Endodermal cell (in vitro differentiated cells): ENCODE data around the gene C19orf85. TPM values are rescaled to one million over a fixed set of nuclear protein-coding genes. Genes with fewer than 3 reads are reported as not detected.
"Not testable (repeated sequence)": the region's sequence is repeated elsewhere in the genome, so short reads cannot be mapped to it uniquely, and the experiment has no call there.

ENCODE experiments used
- DNase-seq: peaks from one replicate; pipeline ENCODE4 v3.0.0-alpha.2; 2017
- H3K27ac ChIP-seq: 2 replicates; pipeline ENCODE4 v1.5.1; 2013; ENCODE audit warnings: mild to moderate bottlenecking, low read depth, low read length, moderate library complexity
- H3K27me3 ChIP-seq: 2 replicates; pipeline ENCODE4 v1.6.1; 2013; ENCODE audit warnings: mild to moderate bottlenecking, low read length, moderate library complexity; ENCODE audit not compliant: insufficient read depth, control insufficient read depth, poor library complexity, severe bottlenecking
- H3K36me3 ChIP-seq: 2 replicates; pipeline ENCODE4 v1.7.0; 2013; ENCODE audit warnings: mild to moderate bottlenecking, low read length, moderate library complexity; ENCODE audit not compliant: control insufficient read depth, insufficient read depth
- H3K4me1 ChIP-seq: one replicate; pipeline ENCODE4 v1.7.0; 2013; ENCODE audit warnings: low read length; ENCODE audit not compliant: control insufficient read depth, insufficient read depth
- H3K4me3 ChIP-seq: 2 replicates; pipeline ENCODE4 v1.5.1; 2013; ENCODE audit warnings: mild to moderate bottlenecking, low read length, moderate library complexity
- H3K9ac ChIP-seq: 2 replicates; pipeline ENCODE4 v1.6.1; 2013; ENCODE audit warnings: mild to moderate bottlenecking, low read length, moderate library complexity; ENCODE audit not compliant: poor library complexity, severe bottlenecking; ENCODE audit errors: extremely low read depth
- H3K9me3 ChIP-seq: 2 replicates; pipeline ENCODE4 v1.6.1; 2013; ENCODE audit warnings: mild to moderate bottlenecking, low read length, moderate library complexity; ENCODE audit not compliant: control insufficient read depth
- H3K27ac Mint-ChIP-seq: 2 replicates; pipeline ENCODE4 v1.8.0; 2020; ENCODE audit warnings: mixed read lengths
- H3K27me3 Mint-ChIP-seq: 2 replicates; pipeline ENCODE4 v1.8.0; 2021; ENCODE audit warnings: mild to moderate bottlenecking, mixed read lengths; ENCODE audit not compliant: insufficient read depth
- H3K36me3 Mint-ChIP-seq: 2 replicates; pipeline ENCODE4 v1.8.0; 2020; ENCODE audit warnings: low read depth, mixed read lengths
- H3K4me1 Mint-ChIP-seq: 2 replicates; pipeline ENCODE4 v1.8.0; 2020; ENCODE audit warnings: mixed read lengths
- H3K4me3 Mint-ChIP-seq: 2 replicates; pipeline ENCODE4 v1.8.0; 2020; ENCODE audit warnings: mild to moderate bottlenecking, moderate library complexity, mixed read lengths
- H3K9me3 Mint-ChIP-seq: 2 replicates; pipeline ENCODE4 v1.8.0; 2020; ENCODE audit warnings: mild to moderate bottlenecking, mixed read lengths
- WGBS, 2 experiments: methylation state at CpG; one replicate each; pipeline versions ENCODE4 v1.1.5 to v1.1.7; 2013; ENCODE audit warnings: missing lambda C conversion rate in 2 of 2, mixed read lengths in 1 of 2; ENCODE audit not compliant: insufficient coverage in 1 of 2, insufficient read length in 1 of 2; 5-methylcytosine and 5-hydroxymethylcytosine counted together
- total RNA-seq, 2 donors: library from RNA; stranded (reverse); fragmentation: NEBNext Ultra II Directional in 1 of 2; extraction: Animal tissue kit (Norgen Biotek cat#: 25700) in 1 of 2; gene quantifications; 2 replicates in 1 of 2; 3 replicates in 1 of 2; pipeline ENCODE4 v1.2.1, GENCODE V29; 2021
- TF ChIP-seq, protein P1 (sequence below): fragments of 200-600 bp; sonication (generic); conservative IDR thresholded peaks from 2 replicates; pipeline ENCODE4 v1.5.0; 2021; ENCODE audit warnings: antibody characterized with exemption, mild to moderate bottlenecking

Gene C19orf85
- total RNA-seq, 2 donors from 2014 or later = 0.62 to 2.3 TPM

DNA sequence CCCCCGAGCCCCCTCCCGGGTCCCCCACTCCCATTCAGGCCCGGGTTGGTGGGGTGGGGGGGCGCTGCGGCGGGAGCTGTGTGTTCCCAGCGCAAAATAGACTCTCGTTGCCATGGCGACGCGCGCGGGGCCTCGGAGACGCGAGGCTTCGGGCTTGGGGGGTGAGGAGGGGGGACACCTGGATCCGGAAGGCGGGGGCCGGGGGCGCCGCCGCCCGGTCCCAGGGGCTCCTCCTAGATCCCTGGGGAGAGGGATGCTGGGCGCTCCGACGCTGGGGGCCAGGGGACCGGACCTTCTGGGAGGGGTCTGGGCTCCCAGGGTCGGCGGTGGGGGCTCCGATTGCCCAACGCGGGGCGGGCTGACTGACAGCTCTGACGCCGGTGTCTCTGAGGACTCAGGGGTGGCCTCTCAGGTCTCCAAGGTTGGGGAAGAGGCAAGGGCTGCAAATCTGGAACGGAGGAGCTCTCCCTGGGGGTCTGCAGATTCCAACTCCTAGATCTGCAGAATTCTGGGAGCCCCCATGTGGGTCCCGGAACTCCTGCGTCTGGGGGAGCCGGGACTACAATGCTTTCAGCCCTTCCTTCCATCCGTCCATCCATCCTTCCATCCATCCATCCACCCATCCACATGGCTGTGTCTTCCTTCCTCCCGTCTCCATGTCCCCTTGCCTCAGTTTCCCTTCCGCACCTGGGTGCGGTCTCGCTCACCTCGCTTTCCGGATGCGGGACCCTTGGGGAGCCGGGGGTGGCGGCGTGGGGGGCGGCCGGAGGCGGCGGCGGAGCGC lies 12.4 kb downstream of the C19orf85 start:
- H3K9ac ChIP-seq = no peak overlapping the region
- 8 to 9% methylated on average over 12 to 57 of the region's 57 CpGs for WGBS, 2 experiments
- Mint-ChIP-seq H3K4me1 (peaks cover 3% of the 10 kb centered on the region), H3K27ac (no peak overlapping the region), H3K4me3 (peak overlapping the region; percentile 46), H3K27me3 (peaks cover 35% of the 10 kb centered on the region), H3K9me3 (no peaks in the 10 kb centered on the region), H3K36me3 (peaks cover 20% of the 10 kb centered on the region)
- H3K4me3 ChIP-seq = no peak overlapping the region
- peaks cover 63% of the 10 kb centered on the region for H3K27me3 ChIP-seq
- H3K36me3 ChIP-seq = no peaks in the 10 kb centered on the region
- TF ChIP-seq, protein P1, sequence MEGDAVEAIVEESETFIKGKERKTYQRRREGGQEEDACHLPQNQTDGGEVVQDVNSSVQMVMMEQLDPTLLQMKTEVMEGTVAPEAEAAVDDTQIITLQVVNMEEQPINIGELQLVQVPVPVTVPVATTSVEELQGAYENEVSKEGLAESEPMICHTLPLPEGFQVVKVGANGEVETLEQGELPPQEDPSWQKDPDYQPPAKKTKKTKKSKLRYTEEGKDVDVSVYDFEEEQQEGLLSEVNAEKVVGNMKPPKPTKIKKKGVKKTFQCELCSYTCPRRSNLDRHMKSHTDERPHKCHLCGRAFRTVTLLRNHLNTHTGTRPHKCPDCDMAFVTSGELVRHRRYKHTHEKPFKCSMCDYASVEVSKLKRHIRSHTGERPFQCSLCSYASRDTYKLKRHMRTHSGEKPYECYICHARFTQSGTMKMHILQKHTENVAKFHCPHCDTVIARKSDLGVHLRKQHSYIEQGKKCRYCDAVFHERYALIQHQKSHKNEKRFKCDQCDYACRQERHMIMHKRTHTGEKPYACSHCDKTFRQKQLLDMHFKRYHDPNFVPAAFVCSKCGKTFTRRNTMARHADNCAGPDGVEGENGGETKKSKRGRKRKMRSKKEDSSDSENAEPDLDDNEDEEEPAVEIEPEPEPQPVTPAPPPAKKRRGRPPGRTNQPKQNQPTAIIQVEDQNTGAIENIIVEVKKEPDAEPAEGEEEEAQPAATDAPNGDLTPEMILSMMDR = no peak
- no peak overlapping the region for H3K27ac ChIP-seq
- H3K4me1 ChIP-seq = no peaks in the 10 kb centered on the region
- H3K9me3 ChIP-seq = no peaks in the 10 kb centered on the region
- DNase-seq = no peak

DNA sequence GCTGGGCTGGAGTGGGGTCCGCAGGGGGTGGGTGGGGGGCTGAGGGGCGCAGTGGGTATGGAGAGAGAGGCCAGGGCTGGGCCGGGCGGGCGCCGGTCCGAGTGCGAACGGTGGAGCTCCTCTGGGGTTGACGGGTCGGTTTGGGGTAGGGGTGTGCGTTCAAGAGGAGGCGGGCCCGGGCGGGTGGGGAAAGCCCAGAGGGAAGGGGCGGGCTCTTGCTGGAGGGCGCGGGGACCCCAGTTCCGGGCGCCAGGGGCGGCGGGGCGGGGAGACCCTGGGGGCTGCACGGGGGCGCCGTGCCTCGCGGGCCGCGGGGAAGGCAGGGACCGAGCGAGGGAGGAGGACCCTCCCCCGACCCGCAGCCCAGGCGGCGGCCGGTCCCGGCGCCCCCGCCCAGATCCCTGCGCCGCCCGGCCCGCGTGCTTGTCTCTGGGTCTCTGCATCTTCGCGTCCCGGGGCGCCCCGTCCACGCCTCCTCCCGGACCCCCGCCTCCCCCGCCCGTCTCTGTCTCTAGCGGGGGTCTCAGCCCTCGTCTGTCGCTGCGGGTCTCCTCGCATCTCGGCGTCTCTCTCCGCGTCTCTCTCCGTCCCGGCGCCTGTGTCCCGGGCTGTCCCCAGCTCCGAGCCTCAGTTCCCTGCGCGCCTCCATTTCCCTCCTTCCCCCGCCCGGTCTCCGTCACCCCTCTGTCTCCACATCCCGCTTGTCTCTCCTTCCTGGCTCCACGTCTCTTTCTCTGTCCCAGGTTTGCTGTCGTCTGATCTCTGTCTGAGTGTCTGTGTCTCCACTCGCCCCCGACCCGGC lies 13.2 kb downstream of the C19orf85 start:
- Histone ChIP-seq H3K36me3 (no peaks in the 10 kb centered on the region), H3K4me1 (no peaks in the 10 kb centered on the region), H3K27ac (no peak overlapping the region), H3K9me3 (no peaks in the 10 kb centered on the region), H3K4me3 (no peak overlapping the region), H3K27me3 (peaks cover 71% of the 10 kb centered on the region), H3K9ac (no peak overlapping the region)
- H3K4me3 Mint-ChIP-seq = peak overlapping the region; percentile 46
- H3K36me3 Mint-ChIP-seq = peaks cover 14% of the 10 kb centered on the region
- WGBS, 2 experiments = 1 to 2% methylated on average over 24 to 77 of the region's 80 CpGs
- H3K27ac Mint-ChIP-seq = no peak overlapping the region
- peaks cover 35% of the 10 kb centered on the region for H3K27me3 Mint-ChIP-seq
- H3K9me3 Mint-ChIP-seq = no peaks in the 10 kb centered on the region
- TF ChIP-seq, protein P1 = no peak
- peaks cover 3% of the 10 kb centered on the region for H3K4me1 Mint-ChIP-seq
- DNase-seq = peak; percentile 67

DNA sequence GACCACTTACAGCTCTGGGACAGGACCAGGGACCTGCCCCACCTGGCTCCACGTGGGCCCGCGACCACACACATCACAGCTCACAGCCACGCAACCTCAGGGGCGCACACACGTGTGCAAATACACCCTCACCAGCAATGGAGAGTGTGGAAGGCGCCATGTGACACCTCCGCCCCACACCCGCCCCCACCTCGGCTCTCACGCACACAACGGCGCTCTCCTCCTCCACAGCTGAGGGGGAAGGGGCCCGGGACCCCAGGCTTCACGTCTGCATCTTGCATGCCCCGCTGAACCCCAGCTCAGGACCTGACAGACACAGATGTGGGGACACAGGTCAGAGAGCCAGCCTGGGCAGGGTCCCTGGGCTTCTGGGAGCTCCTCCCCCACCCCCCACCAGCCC lies 15.1 kb downstream of the C19orf85 start:
- Mint-ChIP-seq H3K4me1 (peaks cover 3% of the 10 kb centered on the region), H3K9me3 (no peaks in the 10 kb centered on the region), H3K27ac (no peak overlapping the region), H3K36me3 (no peaks in the 10 kb centered on the region), H3K4me3 (no peak overlapping the region), H3K27me3 (peaks cover 34% of the 10 kb centered on the region)
- Histone ChIP-seq H3K9ac (no peak overlapping the region), H3K27me3 (peaks cover 90% of the 10 kb centered on the region), H3K4me1 (no peaks in the 10 kb centered on the region), H3K27ac (no peak overlapping the region), H3K4me3 (no peak overlapping the region), H3K36me3 (no peaks in the 10 kb centered on the region), H3K9me3 (no peaks in the 10 kb centered on the region)
- WGBS, 2 experiments = 50 to 100% methylated on average over 1 to 16 of the region's 16 CpGs
- TF ChIP-seq, protein P1 = no peak
- no peak for DNase-seq

DNA sequence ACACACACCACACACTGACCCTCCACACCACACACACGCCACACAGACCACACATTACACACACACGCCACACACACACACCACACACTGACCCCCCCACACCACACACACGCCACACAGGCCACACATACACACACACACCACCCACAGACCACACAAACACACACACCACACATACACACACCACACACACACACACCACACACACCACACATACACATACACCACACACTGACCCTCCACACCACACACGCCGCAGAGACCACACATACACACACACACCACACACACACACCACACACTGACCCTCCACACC lies 16.4 kb downstream of the C19orf85 start:
- not testable (repeated sequence) for H3K4me3 Mint-ChIP-seq, H3K4me1 Mint-ChIP-seq, H3K27ac Mint-ChIP-seq, H3K27ac ChIP-seq, H3K36me3 ChIP-seq, H3K4me1 ChIP-seq, H3K9me3 ChIP-seq, H3K36me3 Mint-ChIP-seq, DNase-seq, H3K9ac ChIP-seq, H3K9me3 Mint-ChIP-seq, H3K4me3 ChIP-seq
- H3K27me3 Mint-ChIP-seq = peaks cover 26% of the 10 kb centered on the region
- WGBS, 2 experiments = 91% methylated on average over 3 of the region's 5 CpGs; no CpG with 5 or more reads in 1 of the 2 experiments
- peaks cover 99% of the 10 kb centered on the region for H3K27me3 ChIP-seq
